T1000 (cell line): ENCODE measurements around the gene FAM184A.
A peak's percentile ranks its signal among the peaks of the same experiment; 100 is the strongest.

Source experiments
- DNase-seq: peaks from one replicate; lab custom pipeline; 2025; ENCODE audit warnings: mixed read lengths; lab: John Stamatoyannopoulos, UW

Gene FAM184A

GRCh38 chr6:118959903-118960302 lies 118.6 kb downstream of the FAM184A start:
- no peak for DNase-seq

- no peak for DNase-seq
Measured at GRCh38 chr6:118953391-118953790, 125.1 kb downstream of the FAM184A start.

- no peak for DNase-seq
Measured at GRCh38 chr6:118952683-118953082, 125.8 kb downstream of the FAM184A start.

GRCh38 chr6:118945217-118945616 lies 133.2 kb downstream of the FAM184A start:
- no peak for DNase-seq

DNA sequence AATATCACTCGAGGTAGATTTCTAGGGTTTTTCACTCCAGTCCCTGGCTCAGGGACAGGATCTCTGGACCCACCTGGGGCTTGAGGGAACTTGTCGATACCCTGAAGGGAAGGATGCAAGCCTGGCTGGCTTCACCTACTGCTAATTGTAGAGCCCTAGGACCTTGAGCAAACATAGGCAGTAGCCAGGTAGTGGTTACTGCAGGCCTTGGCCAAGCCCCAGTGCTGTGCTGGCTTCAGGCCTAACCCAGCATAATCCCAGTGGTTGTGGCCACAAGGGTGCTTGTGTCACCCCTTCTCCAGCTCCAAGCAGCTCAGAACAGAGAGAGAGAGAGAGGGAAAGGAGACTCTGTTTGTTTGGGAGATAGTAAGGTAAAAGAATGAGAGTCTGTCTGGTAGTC lies 137.7 kb downstream of the FAM184A start:
- no peak for DNase-seq

DNA sequence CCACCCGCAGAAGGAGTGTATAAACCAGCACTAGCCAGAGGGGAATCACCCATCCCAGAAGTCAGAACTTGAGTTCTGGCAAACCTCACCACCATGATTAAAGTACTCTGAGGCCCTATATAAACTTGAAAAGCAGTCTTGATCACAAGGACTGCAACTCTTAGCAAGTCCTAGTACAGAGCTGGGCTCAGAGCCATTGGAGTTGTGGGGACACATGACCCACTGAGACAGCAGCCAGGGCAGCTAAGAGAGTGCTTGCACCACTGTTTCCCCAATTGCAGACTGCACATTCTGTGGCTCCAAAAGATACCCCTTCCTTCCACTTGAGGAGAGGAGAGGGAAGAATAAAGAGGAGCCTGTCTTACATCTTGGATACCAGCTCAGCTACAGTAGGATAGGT lies 138.8 kb downstream of the FAM184A start:
- no peak for DNase-seq

DNA sequence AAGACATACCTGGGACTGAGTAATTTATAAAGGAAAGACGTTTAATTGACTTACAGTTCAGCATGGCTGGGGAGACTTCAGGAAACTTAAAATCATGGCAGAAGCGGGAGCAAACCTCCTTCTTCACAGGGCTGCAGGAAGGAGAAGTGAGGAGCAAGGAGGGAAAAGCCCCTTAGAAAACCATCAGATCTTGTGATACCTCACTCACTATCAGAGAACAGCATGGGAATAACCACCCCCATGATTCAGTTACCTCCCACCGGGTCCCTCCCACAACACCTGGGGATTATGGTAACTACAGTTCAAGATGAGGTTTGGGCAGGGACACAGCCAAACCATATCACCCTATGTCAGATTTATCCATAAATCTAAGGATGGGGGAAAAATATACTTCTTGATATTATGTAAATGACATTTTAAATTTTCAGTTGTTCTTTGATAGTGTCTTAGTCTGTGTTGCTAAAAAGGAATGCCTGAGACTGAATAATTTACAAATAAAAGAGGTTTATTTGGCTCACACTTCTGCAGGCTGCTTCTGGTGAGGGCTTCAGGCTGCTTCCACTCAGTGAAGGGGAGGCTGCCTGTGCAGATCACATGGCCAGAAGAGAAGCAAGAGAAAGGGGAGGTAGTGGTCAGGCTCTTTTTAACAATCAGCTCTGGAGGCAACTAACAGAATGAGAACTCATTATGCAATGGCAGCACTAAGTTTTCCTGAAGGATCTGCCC lies 142.3 kb downstream of the FAM184A start:
- no peak for DNase-seq

- DNase-seq: no peak
Measured at GRCh38 chr6:118935331-118935668, 143.2 kb downstream of the FAM184A start.

DNA sequence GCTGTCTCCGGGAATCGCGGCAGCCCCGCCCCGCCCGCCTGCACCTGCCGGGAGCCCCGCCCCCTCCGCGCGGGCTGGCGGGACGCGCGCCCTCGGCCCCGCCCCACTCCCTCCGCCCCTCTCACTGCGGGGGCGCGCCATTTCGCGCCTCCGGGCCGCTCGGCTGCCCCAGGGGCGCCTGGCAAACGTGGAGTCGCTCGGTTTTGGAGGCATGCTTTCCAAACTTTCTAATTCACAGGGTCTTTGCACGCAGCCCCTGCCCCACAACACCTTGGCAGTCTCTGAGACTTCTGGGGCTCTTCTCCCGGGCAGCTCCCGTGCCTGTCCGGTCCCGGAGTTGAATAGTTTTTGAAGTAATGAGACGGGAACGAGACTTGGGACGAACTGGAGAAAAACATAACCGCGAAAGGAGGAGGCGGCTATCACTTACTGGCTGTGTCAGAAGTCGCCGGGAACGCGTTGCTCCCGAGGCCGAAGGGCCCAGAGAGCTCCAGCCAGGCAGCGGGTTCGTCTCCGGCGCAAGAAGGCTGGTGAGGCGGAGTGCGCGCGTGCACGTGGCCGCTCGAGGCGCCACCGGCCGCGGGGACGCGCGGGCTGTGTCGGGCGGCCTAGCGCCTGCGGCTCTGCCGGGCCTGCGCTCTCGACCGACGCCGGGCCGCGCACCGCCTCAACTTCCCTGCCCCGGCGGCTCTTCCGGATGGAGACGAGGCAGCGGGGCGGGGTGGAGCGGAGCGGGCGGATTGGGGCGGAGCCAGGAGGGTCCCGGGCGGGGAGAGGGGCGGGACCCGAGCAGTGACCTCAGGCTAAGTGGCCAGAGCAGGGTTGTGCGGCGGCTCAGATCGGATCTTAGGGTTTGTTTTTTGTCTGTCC lies 143.8 kb downstream of the FAM184A start, which contains the start of gene MCM9:
Gene MCM9 (minus strand): TSS at position 699 of the 870 bp plus-strand sequence. CDS start 3,436 bp downstream, outside the sequence.
- DNase-seq: peak; percentile 77

DNA sequence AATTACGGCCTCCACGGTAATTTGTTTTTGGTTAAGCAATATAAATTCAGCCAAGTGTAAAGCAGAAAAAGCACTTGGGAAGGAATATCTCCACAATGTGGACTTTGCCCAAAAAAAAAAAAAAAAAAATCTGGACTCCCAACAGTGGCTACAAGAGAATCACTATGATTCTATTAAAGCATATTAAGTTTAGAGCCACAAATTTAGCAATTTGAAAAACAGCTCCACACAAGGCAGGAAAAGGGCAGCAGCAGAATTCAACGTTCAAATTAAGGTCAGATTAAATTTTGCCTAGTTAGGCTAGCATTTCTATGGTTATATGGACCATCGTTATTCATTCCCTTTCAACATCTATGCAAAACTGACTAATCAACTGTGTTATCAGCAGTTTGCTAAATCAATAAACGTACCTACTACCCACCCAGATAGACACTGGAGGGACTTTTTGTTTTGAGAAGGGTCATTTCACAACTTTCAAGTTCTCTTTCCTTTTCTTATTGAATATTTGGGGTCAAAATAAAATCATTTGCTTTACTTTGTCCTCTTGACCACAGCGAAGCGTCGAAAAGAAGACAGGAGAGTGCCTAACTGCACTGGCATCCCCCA lies 144.5 kb downstream of the FAM184A start:
- no peak for DNase-seq

DNA sequence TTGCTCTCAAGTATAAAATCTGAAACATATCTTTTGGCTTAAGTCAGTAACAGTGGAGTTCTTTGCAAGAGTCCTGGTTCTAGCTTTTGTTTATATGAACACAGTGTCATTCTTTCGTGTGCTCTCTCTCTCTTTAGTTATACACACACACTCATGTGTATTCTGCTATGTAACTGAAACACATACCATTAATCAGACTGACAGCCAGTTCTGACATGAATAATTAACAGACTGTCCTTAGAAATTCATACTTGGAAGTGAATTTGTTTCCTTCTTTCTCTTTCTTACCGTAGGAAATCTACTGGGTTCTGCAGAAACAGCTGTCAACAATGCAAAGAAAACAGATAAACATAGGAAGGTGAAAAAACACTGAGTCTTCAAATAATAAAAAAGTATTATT lies 146.0 kb downstream of the FAM184A start:
- no peak for DNase-seq

DNA sequence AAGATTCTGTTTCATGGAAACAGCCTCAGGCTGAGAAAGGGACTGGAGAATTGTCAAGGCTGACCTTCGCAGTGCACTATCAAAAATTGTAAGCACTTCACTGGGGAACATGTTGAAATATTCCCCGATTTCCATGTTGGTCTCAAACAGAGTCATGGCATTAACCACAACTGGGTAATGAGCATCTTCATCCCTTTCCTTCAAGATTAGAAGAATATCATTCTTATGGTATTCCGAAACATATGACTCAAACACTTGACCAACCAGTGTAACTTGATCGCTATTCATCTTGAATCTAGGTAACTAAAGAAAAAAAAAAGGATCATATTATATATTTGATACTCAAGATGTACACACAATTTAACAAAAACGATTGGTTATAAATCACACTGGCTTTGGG lies 147.0 kb downstream of the FAM184A start:
- no peak for DNase-seq

- no peak for DNase-seq
Measured at GRCh38 chr6:118930680-118931079, 147.8 kb downstream of the FAM184A start.

GRCh38 chr6:118923035-118923434 lies 155.4 kb downstream of the FAM184A start:
- no peak for DNase-seq

GRCh38 chr6:118921084-118921483 lies 157.4 kb downstream of the FAM184A start:
- DNase-seq: no peak

DNA sequence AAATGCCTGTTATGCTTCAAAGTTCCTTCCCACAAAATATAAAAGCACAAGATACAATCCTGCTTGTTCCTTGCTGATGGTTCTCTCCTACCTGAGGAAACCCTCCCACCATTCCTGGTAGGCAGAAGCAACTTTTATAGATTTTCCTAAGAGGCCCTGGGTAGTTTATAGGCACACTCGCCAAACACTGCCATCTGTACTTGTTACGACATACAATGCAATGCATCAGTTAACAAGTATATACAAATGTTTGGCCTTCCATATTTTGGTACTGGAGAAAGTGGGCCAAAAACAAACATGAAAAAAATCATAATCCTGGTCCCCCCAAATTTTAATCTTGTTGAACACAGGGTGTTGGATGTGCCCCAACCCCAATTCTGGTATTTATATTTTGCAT lies 160.1 kb downstream of the FAM184A start:
- no peak for DNase-seq

- DNase-seq: no peak
Measured at GRCh38 chr6:118917546-118918328, 160.7 kb downstream of the FAM184A start.

DNA sequence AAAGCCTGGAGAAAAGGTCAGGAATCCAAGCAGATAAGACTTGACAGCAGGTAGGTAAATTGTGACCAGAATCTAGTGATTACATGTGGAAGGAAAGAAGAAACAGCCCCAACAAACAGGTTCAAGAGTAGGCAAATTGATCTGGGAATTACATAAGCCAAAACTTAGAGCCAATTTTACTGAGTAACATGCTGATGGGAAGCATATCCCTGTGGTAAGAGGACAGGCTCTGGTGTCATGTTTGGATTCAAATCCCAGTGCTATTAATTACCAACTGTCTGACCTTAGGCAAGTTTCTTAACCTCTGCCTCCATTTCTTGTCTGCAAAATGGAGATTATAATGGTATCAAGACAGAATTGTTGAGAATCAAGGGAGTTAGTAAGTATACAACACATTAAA lies 163.9 kb downstream of the FAM184A start:
- DNase-seq: no peak

DNA sequence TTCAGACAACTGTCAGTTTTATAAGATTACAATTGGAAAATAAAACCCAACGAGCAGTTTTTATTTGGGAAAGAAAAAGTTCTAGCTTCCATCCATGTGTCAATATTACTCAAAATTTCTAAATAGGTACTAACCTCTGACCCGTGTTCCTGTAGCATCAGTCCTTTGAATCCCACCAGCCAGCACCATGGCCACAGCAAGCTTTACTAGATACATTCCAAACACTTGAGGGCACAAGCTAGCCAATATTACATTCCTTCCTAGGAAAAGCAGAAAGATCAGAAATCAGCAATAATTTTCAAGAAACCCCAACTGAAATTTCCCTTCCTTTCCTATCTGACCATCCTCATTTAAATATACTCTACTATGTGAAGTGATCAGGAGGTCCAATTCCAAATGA lies 165.3 kb downstream of the FAM184A start:
- no peak for DNase-seq

DNA sequence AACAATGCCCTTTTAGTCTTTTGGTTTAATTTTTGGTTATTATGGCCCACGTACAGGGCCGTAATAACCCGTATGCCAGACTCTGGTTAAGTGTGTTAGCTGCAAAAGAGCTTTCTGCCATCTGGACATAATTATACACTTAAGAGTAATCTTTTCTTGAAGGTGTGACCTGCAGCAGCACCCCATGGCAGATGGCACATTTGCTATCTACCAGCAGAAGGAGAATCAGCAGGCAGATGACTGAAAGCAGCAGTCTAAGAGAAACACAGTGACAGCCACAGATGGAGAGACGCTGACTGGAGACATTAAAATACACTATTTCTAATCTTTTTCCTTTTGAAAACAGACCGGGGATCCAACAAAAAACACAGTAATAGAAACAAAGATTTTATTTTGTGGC lies 165.8 kb downstream of the FAM184A start:
- no peak for DNase-seq
